Vagina (tissue), 2 donors: ENCODE measurements around the gene AP1AR. TPM values are rescaled to one million over a fixed set of nuclear protein-coding genes. Genes with fewer than 3 reads are reported as not detected.

ENCODE experiments used
- DNase-seq, 2 donors: peaks; one replicate each; pipeline ENCODE4 v3.0.0-alpha.2; 2017; ENCODE audit errors: extremely low spot score in 2 of 2
- H3K27ac ChIP-seq: fragments of 200-600 bp; sonication (generic); one replicate; pipeline ENCODE4 v1.5.1; 2019
- H3K27me3 ChIP-seq: fragments of 200-600 bp; sonication (generic); one replicate; pipeline ENCODE4 v1.5.1; 2019
- H3K36me3 ChIP-seq, 2 donors: fragments of 200-600 bp; sonication (generic); one replicate each; pipeline ENCODE4 v1.5.1; 2017 to 2019
- H3K4me1 ChIP-seq: fragments of 200-600 bp; sonication (generic); one replicate; pipeline ENCODE4 v1.5.1; 2019
- H3K4me3 ChIP-seq, 2 donors: fragments of 200-600 bp; sonication (generic); 1 replicate in 1 of 2; 2 replicates in 1 of 2; pipeline ENCODE4 v1.5.1; 2016 to 2019
- H3K9me3 ChIP-seq: fragments of 200-600 bp; sonication (generic); one replicate; pipeline ENCODE4 v1.5.1; 2019
- POLR2A ChIP-seq, 2 donors: fragments of 450-650 bp; IDR thresholded peaks; one replicate each; pipeline ENCODE4 v1.6.1; 2017; ENCODE audit warnings: antibody characterized with exemption in 2 of 2, mild to moderate bottlenecking in 2 of 2, moderate library complexity in 2 of 2
- POLR2AphosphoS5 ChIP-seq, 2 donors: sonication (generic); formaldehyde crosslinking; IDR thresholded peaks; one replicate each; pipeline ENCODE4 v1.9.0; 2017; ENCODE audit warnings: antibody characterized with exemption in 2 of 2, mild to moderate bottlenecking in 2 of 2, low read depth in 1 of 2; ENCODE audit not compliant: insufficient read depth in 1 of 2
- intact Hi-C: fragments of 100-400 bp; cut with DNase I; formaldehyde crosslinking; loops from one replicate; pipeline ENCODE4 v1.15.1; 2023
- total RNA-seq: library from RNA; depleted of rRNA; stranded (reverse); fragments of >200 nt; gene quantifications from one replicate; pipeline ENCODE4 v1.2.3, GENCODE V29; 2016
- TF ChIP-seq, protein P1 (sequence below), 3 experiments: fragments of 450-650 bp in 2 of 3; fragments of 200-600 bp in 1 of 3; sonication (generic) in 1 of 3; IDR thresholded peaks; one replicate each; pipeline ENCODE4 v1.5.1; 2017 to 2019; ENCODE audit warnings: antibody characterized with exemption in 3 of 3, mild to moderate bottlenecking in 2 of 3, moderate library complexity in 2 of 3

AP1AR gene
- total RNA-seq, 1 donor from 2014 or later: 28.2 TPM

DNA sequence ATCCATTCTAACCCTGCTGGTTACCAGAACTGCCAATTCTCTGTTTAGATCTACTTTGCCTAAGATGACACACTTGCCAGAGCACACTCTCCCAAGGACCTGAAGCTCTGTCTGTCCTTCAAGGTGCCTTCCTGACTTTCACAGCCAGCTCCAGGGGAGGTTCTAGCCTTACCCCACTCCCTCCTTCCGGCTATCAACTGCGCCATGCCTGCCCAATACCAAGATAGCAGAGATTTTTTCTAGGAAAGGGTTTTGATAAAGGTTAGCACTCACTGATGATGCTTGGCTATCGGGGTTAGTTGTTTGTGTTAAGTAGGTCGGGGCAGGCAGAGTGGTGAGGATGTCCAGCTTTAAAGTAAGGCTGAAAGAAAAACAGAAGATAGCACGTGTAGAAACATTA lies 79.9 kb downstream of the AP1AR start:
- TF ChIP-seq POLR2A (IDR thresholded peaks at IDR 0.05) (no peak), POLR2AphosphoS5 (IDR thresholded peaks at IDR 0.05; ENCODE audit: insufficient read depth in 1 of 2, low read depth in 1 of 2) (no peak)
- TF ChIP-seq, protein P1, sequence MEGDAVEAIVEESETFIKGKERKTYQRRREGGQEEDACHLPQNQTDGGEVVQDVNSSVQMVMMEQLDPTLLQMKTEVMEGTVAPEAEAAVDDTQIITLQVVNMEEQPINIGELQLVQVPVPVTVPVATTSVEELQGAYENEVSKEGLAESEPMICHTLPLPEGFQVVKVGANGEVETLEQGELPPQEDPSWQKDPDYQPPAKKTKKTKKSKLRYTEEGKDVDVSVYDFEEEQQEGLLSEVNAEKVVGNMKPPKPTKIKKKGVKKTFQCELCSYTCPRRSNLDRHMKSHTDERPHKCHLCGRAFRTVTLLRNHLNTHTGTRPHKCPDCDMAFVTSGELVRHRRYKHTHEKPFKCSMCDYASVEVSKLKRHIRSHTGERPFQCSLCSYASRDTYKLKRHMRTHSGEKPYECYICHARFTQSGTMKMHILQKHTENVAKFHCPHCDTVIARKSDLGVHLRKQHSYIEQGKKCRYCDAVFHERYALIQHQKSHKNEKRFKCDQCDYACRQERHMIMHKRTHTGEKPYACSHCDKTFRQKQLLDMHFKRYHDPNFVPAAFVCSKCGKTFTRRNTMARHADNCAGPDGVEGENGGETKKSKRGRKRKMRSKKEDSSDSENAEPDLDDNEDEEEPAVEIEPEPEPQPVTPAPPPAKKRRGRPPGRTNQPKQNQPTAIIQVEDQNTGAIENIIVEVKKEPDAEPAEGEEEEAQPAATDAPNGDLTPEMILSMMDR (IDR thresholded peaks at IDR 0.05): no peak
- H3K9me3 ChIP-seq: no peaks in the 10 kb centered on the region
- no peak overlapping the region for H3K4me3 ChIP-seq
- H3K36me3 ChIP-seq: no peaks in the 10 kb centered on the region
- H3K27me3 ChIP-seq: no peaks in the 10 kb centered on the region
- peaks cover 7% of the 10 kb centered on the region for H3K4me1 ChIP-seq
- intact Hi-C loops: no loop called here
- no peak overlapping the region for H3K27ac ChIP-seq
- no peak for DNase-seq

DNA sequence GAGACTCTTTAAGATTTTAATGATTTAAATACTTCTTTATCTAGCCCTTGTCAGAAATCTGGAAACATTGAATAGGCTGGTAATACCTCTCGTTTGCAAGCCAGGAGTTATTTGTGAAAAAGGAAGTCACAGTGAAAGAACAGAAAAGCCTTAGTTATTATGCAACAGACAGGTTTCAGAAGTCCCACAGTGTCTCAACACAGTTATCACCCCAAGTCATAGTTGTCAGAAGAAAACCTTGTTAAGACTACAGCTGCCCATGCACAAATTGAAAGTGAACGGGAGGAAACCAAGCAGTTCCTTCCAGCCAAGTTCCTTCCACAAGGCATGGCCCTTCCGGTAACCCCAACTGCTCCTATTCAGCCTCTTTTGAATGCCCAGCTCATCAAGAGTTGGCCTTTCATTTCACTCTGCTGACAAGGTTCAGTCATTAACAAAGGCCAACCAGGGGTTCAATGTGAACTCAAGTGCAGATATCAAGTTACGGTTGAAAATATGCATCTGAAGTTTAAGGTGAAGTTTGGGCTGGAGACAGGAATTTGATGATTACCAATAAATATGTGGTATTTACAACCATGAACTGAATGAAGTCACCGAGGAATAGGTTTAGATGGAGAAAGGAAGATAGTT lies 81.1 kb downstream of the AP1AR start:
- Histone ChIP-seq H3K9me3 (no peaks in the 10 kb centered on the region), H3K27ac (no peak overlapping the region), H3K36me3 (no peaks in the 10 kb centered on the region), H3K27me3 (no peaks in the 10 kb centered on the region), H3K4me1 (peaks cover 7% of the 10 kb centered on the region), H3K4me3 (no peak overlapping the region)
- TF ChIP-seq POLR2AphosphoS5 (IDR thresholded peaks at IDR 0.05; ENCODE audit: insufficient read depth in 1 of 2, low read depth in 1 of 2): no peak
- TF ChIP-seq, protein P1 (IDR thresholded peaks at IDR 0.05): no peak
- no peak for TF ChIP-seq POLR2A (IDR thresholded peaks at IDR 0.05)
- intact Hi-C loops: no loop called here
- DNase-seq: no peak

DNA sequence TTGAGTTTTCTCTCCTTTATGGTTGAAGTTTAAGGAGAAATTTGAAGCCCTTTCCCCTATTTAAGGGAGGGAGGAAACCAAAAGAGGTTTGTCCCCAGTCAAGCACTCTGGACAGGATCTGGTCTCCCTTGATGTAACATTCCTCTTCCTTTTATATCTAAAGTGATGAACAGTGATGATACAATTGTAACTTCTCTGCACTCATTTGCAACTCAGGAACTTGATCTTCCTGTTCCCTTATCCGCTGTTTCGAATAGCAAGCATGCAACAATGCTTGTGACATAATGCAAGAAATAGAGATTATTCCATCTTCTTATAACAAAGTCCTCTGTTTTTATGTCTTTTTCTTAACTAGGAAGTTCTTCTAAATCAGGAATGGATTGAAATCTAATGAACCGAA lies 83.9 kb downstream of the AP1AR start:
- H3K4me3 ChIP-seq: no peak overlapping the region
- H3K27ac ChIP-seq: no peak overlapping the region
- H3K27me3 ChIP-seq: no peaks in the 10 kb centered on the region
- H3K9me3 ChIP-seq: no peaks in the 10 kb centered on the region
- H3K4me1 ChIP-seq: no peaks in the 10 kb centered on the region
- intact Hi-C loops: no loop called here
- DNase-seq: no peak
- no peaks in the 10 kb centered on the region for H3K36me3 ChIP-seq
- TF ChIP-seq POLR2A (IDR thresholded peaks at IDR 0.05): no peak
- TF ChIP-seq POLR2AphosphoS5 (IDR thresholded peaks at IDR 0.05; ENCODE audit: insufficient read depth in 1 of 2, low read depth in 1 of 2): no peak
- TF ChIP-seq, protein P1 (IDR thresholded peaks at IDR 0.05): no peak

DNA sequence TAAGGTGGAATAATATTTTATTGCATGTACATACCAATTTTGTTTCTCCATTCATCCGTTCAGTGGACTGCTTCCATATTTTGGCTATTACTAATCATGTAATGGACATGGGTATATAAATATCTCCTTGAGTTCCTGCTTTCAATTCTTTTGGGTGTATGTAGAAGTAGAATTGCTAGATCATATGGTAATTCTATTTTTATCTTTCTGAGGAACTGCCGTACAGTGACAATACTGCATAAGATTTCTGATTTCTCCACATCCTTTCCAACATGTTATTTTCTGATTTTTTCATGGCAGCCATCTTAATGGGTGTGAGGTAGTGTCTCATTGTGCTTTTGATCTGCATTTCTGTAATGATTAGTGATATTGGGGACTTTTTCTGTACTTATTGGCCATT lies 84.8 kb downstream of the AP1AR start:
- no peak for TF ChIP-seq POLR2AphosphoS5 (IDR thresholded peaks at IDR 0.05; ENCODE audit: insufficient read depth in 1 of 2, low read depth in 1 of 2)
- TF ChIP-seq, protein P1 (IDR thresholded peaks at IDR 0.05): no peak
- TF ChIP-seq POLR2A (IDR thresholded peaks at IDR 0.05): no peak
- no peak overlapping the region for H3K27ac ChIP-seq
- intact Hi-C loops: no loop called here
- no peaks in the 10 kb centered on the region for H3K36me3 ChIP-seq
- DNase-seq: no peak
- H3K9me3 ChIP-seq: no peaks in the 10 kb centered on the region
- no peaks in the 10 kb centered on the region for H3K4me1 ChIP-seq
- H3K27me3 ChIP-seq: no peaks in the 10 kb centered on the region
- no peak overlapping the region for H3K4me3 ChIP-seq

DNA sequence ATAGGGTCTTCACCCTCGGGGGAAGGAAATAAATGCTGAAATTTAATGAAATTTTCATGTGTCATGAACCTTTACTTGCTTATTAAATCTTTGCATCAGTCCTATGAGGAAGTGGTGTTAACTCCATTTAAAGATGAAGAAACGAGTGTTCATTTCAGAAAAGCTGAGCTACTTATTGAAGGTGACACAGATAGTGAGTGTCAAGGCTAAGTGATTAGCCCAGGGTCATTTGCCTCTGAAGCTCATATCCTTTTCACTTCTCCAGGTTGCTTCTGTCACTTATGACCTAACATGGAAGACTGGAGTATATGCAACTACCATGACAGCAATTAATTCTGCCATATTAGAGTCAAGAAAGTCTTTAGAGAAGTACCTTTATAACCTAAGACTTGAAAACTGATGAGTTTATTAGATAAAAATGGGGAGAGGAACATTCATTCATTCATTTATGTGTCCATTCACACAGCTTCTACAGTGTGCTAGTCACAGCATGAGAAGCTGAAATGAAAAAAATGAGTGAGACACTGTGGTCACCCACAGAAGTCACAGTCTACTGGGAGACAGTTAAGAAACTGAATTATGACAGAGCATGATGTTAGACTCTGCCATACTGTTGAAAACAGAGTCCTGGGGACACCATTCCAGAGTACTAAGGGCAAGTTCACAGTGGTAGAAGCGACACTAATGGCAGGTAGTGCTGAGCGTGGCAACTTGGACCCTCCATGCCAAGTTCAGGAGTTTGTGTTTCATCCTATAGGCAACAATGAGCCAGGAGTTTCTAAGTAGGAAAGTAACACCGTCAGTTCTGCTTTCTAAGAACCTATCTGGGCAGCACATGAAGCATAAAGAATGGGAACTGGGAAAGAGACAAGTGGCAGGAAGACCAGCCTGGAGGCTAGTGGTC lies 86.9 kb downstream of the AP1AR start:
- Histone ChIP-seq H3K4me3 (no peak overlapping the region), H3K27ac (no peak overlapping the region), H3K36me3 (no peaks in the 10 kb centered on the region), H3K4me1 (no peaks in the 10 kb centered on the region), H3K9me3 (no peaks in the 10 kb centered on the region), H3K27me3 (no peaks in the 10 kb centered on the region)
- DNase-seq: no peak
- intact Hi-C loops: no loop called here
- TF ChIP-seq POLR2AphosphoS5 (IDR thresholded peaks at IDR 0.05; ENCODE audit: insufficient read depth in 1 of 2, low read depth in 1 of 2): no peak
- TF ChIP-seq, protein P1 (IDR thresholded peaks at IDR 0.05): no peak
- TF ChIP-seq POLR2A (IDR thresholded peaks at IDR 0.05): no peak
